Tibial artery (tissue), 4 donors: ENCODE data around the gene ARL14.

Source experiments
- DNase-seq, 2 donors: peaks; one replicate each; pipeline ENCODE4 v3.0.0-alpha.2; 2019
- H3K27ac ChIP-seq, 2 donors: fragments of 200-600 bp; sonication (generic) in 1 of 2; 1 replicate in 1 of 2; 2 replicates in 1 of 2; pipeline ENCODE4 v1.5.1; 2018 to 2019; ENCODE audit warnings: mild to moderate bottlenecking in 1 of 2
- H3K27me3 ChIP-seq, 2 donors: fragments of 200-600 bp; sonication (generic) in 1 of 2; one replicate each; pipeline versions ENCODE4 v1.5.1 to v1.6.0; 2016 to 2019
- H3K36me3 ChIP-seq, 3 donors: fragments of 200-600 bp; sonication (generic) in 2 of 3; one replicate each; pipeline ENCODE4 v1.5.1; 2016 to 2019; ENCODE audit warnings: mild to moderate bottlenecking in 2 of 3
- H3K4me1 ChIP-seq, 4 donors: fragments of 200-600 bp; sonication (generic) in 2 of 4; 1 replicate in 3 of 4; 2 replicates in 1 of 4; pipeline ENCODE4 v1.5.1; 2016 to 2019
- H3K4me3 ChIP-seq, 2 donors: fragments of 200-600 bp; sonication (generic) in 1 of 2; 1 replicate in 1 of 2; 2 replicates in 1 of 2; pipeline ENCODE4 v1.5.1; 2018 to 2019; ENCODE audit warnings: mild to moderate bottlenecking in 2 of 2
- H3K9me3 ChIP-seq, 3 donors: fragments of 200-600 bp; sonication (generic) in 1 of 3; one replicate each; pipeline ENCODE4 v1.5.1; 2016 to 2019
- CTCF ChIP-seq, 2 experiments: fragments of 200-600 bp in 1 of 2; fragments of 450-650 bp in 1 of 2; IDR thresholded peaks; one replicate each; pipeline ENCODE4 v1.5.1; 2017 to 2019; ENCODE audit warnings: antibody characterized with exemption in 2 of 2, mild to moderate bottlenecking in 1 of 2, moderate library complexity in 1 of 2
- intact Hi-C: fragments of 100-400 bp; cut with DNase I; formaldehyde crosslinking; loops from one replicate; pipeline ENCODE4 v1.15.0; 2023; ENCODE audit warnings: low total_unique reads

The ARL14 gene

GRCh38 chr3:160653512-160653911 is 23.4 kb upstream of the ARL14 start:
- no peak for TF ChIP-seq CTCF (IDR thresholded peaks at IDR 0.05)
- Histone ChIP-seq H3K9me3 (no peaks in the 10 kb centered on the region), H3K4me1 (no peaks in the 10 kb centered on the region), H3K27me3 (no peaks in the 10 kb centered on the region), H3K27ac (no peak overlapping the region), H3K4me3 (no peak overlapping the region), H3K36me3 (no peaks in the 10 kb centered on the region)
- DNase-seq: no peak
- intact Hi-C loops: no loop called here

DNA sequence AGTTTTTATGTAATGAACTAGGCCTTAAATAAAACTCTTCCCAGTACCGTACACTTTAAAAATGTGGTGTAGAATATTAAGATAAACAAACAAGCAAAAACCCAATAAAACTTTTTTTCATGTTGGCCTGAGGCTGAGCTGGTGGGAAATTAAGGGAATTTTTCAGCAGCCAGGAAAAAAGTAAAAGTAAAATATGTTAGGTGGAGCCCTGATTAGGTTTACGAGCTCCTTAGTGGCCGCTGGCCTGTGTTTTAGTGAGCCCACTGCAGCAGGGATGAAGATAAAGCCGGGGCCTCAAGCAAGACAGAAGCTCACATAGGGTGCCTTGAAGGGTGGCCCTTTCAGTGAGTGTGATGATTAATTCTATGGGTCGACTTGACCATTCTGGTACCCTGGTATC is 16.1 kb upstream of the ARL14 start:
- no peak overlapping the region for H3K4me3 ChIP-seq
- no peak overlapping the region for H3K27ac ChIP-seq
- TF ChIP-seq CTCF (IDR thresholded peaks at IDR 0.05): no peak
- H3K4me1 ChIP-seq: no peaks in the 10 kb centered on the region
- no peak for DNase-seq
- no peaks in the 10 kb centered on the region for H3K36me3 ChIP-seq
- intact Hi-C loops: no loop called here
- no peaks in the 10 kb centered on the region for H3K9me3 ChIP-seq
- H3K27me3 ChIP-seq: no peaks in the 10 kb centered on the region

GRCh38 chr3:160661660-160662059 is 15.3 kb upstream of the ARL14 start:
- intact Hi-C loops: no loop called here
- Histone ChIP-seq H3K4me1 (no peaks in the 10 kb centered on the region), H3K9me3 (no peaks in the 10 kb centered on the region), H3K4me3 (no peak overlapping the region), H3K27ac (no peak overlapping the region), H3K27me3 (no peaks in the 10 kb centered on the region), H3K36me3 (no peaks in the 10 kb centered on the region)
- TF ChIP-seq CTCF (IDR thresholded peaks at IDR 0.05): no peak
- DNase-seq: no peak

- H3K27ac ChIP-seq: no peak overlapping the region
- H3K4me3 ChIP-seq: no peak overlapping the region
- no peaks in the 10 kb centered on the region for H3K27me3 ChIP-seq
- no peaks in the 10 kb centered on the region for H3K9me3 ChIP-seq
- TF ChIP-seq CTCF (IDR thresholded peaks at IDR 0.05): no peak
- H3K4me1 ChIP-seq: no peaks in the 10 kb centered on the region
- no peaks in the 10 kb centered on the region for H3K36me3 ChIP-seq
- intact Hi-C loops: no loop called here
- DNase-seq: no peak
Observed at GRCh38 chr3:160665231-160665630, 11.7 kb upstream of the ARL14 start.

- H3K36me3 ChIP-seq: no peaks in the 10 kb centered on the region
- no peaks in the 10 kb centered on the region for H3K4me1 ChIP-seq
- DNase-seq: no peak
- H3K27ac ChIP-seq: no peak overlapping the region
- no peaks in the 10 kb centered on the region for H3K9me3 ChIP-seq
- no peak for TF ChIP-seq CTCF (IDR thresholded peaks at IDR 0.05)
- no peaks in the 10 kb centered on the region for H3K27me3 ChIP-seq
- no peak overlapping the region for H3K4me3 ChIP-seq
- intact Hi-C loops: no loop called here
Observed at GRCh38 chr3:160665784-160666526, 11.0 kb upstream of the ARL14 start.

DNA sequence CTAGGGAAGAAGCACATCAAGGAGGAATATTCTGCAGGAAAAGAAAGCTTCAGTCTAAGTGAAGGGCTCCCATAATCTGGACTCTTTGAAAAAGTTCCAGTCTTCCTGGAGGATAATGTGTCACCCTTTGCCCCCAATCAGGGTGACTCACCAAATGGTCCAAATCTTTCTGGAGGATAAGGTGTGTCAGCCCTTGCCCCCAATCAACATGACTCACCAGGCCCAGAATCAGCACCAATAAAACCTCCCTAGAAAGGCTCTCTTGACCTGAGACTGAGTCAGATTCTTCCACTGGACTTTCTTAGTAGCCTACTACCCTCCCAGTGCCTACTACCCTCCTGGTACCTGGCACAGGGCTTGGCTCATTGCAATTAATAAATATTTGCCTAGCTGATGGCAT is 9.5 kb upstream of the ARL14 start:
- TF ChIP-seq CTCF (IDR thresholded peaks at IDR 0.05): no peak
- no peak overlapping the region for H3K27ac ChIP-seq
- no peaks in the 10 kb centered on the region for H3K27me3 ChIP-seq
- no peaks in the 10 kb centered on the region for H3K9me3 ChIP-seq
- no peak overlapping the region for H3K4me3 ChIP-seq
- no peaks in the 10 kb centered on the region for H3K36me3 ChIP-seq
- H3K4me1 ChIP-seq: no peaks in the 10 kb centered on the region
- intact Hi-C loops: no loop called here
- DNase-seq: no peak
